Hematopoietic multipotent progenitor cell treated with erythropoietin and hydrocortisone succinate and interleukin-3 and kit ligand, for 17 days (in vitro differentiated cells): ENCODE measurements around the gene BAZ2B.

Experiments used
- DNase-seq: peaks from one replicate; pipeline ENCODE4 v3.0.0-alpha.2; 2015; ENCODE audit warnings: low spot score

The BAZ2B gene

DNA sequence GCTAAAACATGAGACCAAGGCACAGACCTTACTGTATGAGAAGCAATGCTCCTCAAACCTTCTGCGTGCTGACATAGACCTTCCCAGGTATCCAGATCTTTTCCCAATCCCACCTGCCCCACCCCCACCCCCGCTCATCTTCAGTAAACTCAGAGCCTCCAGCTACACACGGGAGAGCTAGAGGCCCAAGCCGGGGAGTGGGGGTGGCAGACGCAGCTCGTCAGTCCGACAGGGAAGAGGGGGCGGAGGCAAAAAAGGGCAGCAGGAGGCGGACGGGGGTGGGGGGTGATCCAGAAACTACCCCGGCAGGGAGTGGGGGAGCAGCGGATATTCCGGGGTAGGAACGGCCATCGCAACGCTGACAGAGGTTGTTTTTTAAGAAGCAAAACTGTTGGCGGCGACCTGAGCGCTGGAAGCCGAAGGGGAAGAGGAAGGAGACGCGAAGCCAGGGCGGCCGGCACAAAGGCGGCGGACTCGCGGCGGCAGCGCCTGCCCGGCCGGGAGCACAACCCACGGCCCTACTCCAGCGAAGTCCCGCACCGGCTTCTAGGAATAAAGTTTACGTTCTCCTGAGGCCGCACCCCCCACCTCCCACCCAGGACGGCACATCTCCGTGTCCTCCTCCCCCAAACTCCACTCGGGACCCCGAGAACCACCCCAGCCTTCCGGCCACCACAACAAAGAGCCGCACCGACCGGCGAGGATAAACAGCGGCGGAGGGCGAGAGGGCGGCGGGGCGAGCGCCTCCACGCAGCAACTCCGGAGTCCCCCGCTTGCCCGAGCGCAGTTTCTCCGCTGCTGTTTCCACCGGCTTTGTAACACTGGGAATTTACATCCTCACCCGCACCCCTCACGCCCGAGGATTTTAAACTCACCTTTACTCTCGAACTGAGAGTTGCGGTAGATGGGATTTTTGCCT, 722 bp downstream of the BAZ2B start:
- DNase-seq = peak; percentile 66

DNA sequence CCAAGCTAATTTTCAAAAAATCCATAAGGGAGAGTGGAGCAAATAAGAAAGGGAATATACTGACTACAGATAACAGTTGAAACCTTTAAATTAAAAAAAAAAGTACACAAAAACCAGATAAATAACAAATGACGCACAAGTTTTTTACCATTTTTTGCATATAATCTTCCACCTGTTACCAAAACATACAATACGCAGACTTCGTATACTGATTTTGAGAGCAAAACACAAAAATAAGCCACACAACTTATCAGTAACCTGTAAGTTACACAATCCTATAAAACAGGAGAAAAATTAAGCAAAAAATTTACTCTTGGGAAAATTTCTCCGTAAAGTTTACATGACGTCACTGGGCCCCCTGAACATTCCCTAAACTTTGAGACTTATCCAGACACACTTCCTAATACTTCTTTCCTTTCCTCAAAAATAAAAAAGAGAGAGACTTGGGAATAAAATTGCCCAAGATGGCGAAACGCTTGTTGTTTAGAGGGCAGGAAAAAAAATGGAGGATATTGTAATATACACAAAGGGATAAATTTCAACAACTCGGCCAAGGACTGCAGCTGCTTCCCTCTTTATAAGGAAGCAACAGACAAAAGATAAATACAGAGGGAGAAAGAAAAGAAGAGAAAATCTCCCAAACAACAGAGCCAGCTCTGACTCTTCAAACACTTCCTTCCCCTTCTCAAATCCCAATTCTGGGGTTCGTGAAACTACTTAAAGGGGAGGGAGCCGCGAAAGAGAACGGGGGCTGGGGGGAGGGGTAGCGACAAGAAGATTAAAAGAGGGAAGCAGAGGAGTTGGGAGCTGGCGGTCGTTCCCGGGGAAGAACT, 1.6 kb downstream of the BAZ2B start:
- DNase-seq = peak; percentile 78

GRCh38 chr2:159613651-159614285, 2.6 kb downstream of the BAZ2B start:
- DNase-seq = peak; percentile 73

DNA sequence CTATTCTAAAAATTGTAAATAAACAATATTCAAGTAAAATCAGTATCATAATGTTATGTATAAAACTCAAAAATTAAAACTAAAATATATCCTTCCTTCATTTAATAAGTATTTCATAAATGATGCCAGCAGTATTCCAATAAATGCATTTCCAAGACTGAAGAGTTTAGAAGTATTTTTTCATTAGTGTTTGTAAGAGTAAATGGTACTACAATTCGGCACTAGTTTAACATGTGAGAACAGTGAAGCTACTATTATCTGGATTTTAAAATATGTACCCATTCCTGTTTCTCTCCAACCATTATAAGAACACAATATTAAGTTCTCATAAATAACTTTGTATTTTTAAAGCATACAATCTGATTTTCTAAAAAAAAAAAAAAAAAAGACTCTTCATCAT, 3.3 kb downstream of the BAZ2B start:
- DNase-seq = peak; percentile 33

- DNase-seq = peak; percentile 42
Measured at GRCh38 chr2:159612255-159612901, 4.0 kb downstream of the BAZ2B start.

- DNase-seq = no peak
Measured at GRCh38 chr2:159609811-159610549, 6.4 kb downstream of the BAZ2B start.

GRCh38 chr2:159608723-159609308, 7.5 kb downstream of the BAZ2B start:
- no peak for DNase-seq

DNA sequence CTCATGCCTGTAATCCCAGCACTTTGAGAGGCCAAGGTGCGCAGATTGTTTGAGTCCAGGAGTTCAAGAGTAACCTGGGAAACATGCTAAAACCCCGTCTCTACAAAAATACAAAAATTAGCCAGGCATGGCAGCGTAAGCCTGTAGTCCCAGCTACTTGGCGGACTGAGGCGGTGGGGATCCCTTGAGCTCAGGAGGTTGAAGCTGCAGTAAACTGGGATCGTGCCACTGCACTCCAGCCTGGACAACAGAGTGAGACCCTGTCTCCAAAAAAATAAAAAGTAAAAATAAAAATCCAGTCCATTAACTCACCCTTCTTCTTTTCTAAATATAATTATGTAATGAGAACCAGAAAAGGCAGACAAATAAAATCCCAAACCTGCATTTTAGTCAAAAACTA, 8.2 kb downstream of the BAZ2B start:
- no peak for DNase-seq

DNA sequence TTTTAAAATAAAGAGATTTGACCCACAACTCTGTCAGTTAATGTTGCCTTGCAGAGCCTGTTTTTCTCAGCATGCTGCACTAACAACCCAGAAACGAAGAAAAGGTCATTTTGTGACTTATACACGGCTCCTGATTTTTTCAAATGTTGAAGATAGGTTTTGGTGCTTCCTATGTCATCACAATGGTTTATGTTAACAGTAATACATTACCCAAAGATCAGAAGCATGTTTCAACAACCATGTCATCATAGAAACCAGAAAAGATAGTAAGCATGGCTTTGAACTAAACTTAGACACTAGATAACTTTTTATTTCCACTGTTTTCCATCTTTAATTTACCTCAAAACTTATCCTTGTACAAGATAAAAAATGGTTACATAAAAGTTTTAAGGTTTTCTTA, 10.1 kb downstream of the BAZ2B start:
- DNase-seq = no peak

- DNase-seq = no peak
Measured at GRCh38 chr2:159605441-159606178, 10.7 kb downstream of the BAZ2B start.

- no peak for DNase-seq
Measured at GRCh38 chr2:159604159-159604558, 12.2 kb downstream of the BAZ2B start.

DNA sequence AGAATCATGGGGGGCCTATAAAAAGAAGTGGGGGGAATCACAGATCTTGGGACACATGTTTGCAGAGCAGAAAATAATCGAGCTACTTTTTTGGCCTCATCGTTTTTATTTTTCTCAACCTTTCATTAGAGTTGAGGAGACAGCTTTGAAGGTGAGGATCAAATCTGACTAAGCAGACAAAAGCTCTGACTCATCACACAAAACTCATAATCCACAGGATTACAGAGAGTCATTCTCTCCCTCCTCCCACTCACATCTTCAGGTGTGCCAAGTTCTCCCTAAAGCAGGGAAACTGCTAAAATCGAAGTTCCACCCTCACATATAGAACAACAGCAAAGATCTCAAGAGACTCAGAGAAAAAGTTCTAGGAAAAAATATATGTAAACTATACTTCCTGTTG, 15.6 kb downstream of the BAZ2B start:
- DNase-seq = no peak

- no peak for DNase-seq
Measured at GRCh38 chr2:159595410-159596046, 20.8 kb downstream of the BAZ2B start.

- no peak for DNase-seq
Measured at GRCh38 chr2:159592441-159592840, 23.9 kb downstream of the BAZ2B start.

DNA sequence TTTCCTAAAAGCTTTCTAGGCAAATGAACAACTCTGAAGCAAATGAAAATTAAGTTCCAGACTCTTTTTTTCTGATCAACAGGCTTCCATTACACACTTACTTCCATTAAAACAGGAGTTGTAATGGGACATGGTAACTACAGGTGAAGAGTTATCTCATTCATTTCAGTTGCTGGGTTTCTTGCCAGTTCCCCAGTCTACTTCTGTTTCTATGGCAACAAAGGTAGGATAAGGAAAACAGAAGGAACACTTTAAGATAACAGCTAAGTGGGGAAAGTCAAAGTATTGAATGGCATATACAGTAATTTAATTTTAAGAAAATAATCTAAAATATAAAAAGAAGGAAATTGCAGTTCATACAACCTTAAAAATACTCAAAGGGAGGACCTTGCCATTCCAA, 25.1 kb downstream of the BAZ2B start:
- DNase-seq = no peak

- DNase-seq = no peak
Measured at GRCh38 chr2:159589286-159589685, 27.1 kb downstream of the BAZ2B start.

GRCh38 chr2:159586034-159586433, 30.3 kb downstream of the BAZ2B start:
- DNase-seq = no peak

GRCh38 chr2:159585622-159586021, 30.7 kb downstream of the BAZ2B start:
- no peak for DNase-seq

DNA sequence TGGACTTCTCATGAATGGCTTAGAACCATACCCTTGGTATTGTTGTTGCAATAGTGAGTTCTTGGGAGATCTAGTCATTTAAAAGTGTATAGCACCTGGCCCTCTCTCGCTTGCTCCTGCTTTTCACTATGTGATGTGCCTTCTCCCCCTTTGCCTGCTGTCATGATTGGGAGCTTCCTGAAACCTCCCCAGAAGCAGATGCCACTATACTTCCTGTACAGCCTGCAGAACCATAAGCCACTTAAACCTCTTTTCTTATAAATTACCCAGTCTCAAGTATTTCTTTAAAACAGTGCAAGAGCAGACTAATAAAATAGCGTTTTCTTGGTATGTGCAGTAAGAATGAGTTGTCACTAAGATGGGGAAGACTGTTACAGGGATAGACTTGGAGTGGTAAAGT, 31.6 kb downstream of the BAZ2B start:
- no peak for DNase-seq
